Neural cell (in vitro differentiated cells): ENCODE data around the gene TK1. TPM values are rescaled to one million over a fixed set of nuclear protein-coding genes. Genes with fewer than 3 reads are reported as not detected.

Experiments used
- H2AFZ ChIP-seq: fragments of 200-600, 300-800 bp; sonication (generic), shearing (Covaris generic); 2 replicates; pipeline ENCODE4 v1.6.0; 2014; ENCODE audit warnings: low read depth, mild to moderate bottlenecking, antibody characterized with exemption, low read length, moderate library complexity
- H3F3A ChIP-seq: fragments of 200-600 bp; shearing (Covaris generic); 2 replicates; pipeline ENCODE4 v1.6.1; 2016; ENCODE audit warnings: mild to moderate bottlenecking, moderate library complexity, mixed read lengths, antibody characterized with exemption, low read length; ENCODE audit not compliant: insufficient read depth, poor library complexity, severe bottlenecking
- H3K27ac ChIP-seq: fragments of 200-600, 300-800 bp; sonication (generic), shearing (Covaris generic); 2 replicates; pipeline ENCODE4 v1.5.1; 2014; ENCODE audit warnings: mild to moderate bottlenecking, low read length, moderate library complexity
- H3K27me3 ChIP-seq: fragments of 300-800, 200-600 bp; sonication (generic), shearing (Covaris generic); 2 replicates; pipeline ENCODE4 v1.6.0; 2014; ENCODE audit warnings: mild to moderate bottlenecking, low read depth, low read length, moderate library complexity; ENCODE audit not compliant: insufficient read depth
- H3K36me3 ChIP-seq: fragments of 300-800, 200-600 bp; sonication (generic), shearing (Covaris generic); 2 replicates; pipeline ENCODE4 v1.5.1; 2014; ENCODE audit warnings: mild to moderate bottlenecking, antibody characterized with exemption, low read length, moderate library complexity; ENCODE audit not compliant: insufficient read depth
- H3K4me2 ChIP-seq: fragments of 300-800, 200-600 bp; sonication (generic), shearing (Covaris generic); 2 replicates; pipeline ENCODE4 v1.6.0; 2014; ENCODE audit warnings: mild to moderate bottlenecking, low read length
- H3K4me3 ChIP-seq: fragments of 300-800, 200-600 bp; sonication (generic), shearing (Covaris generic); 2 replicates; pipeline ENCODE4 v1.5.1; 2014; ENCODE audit warnings: mild to moderate bottlenecking, low read length, moderate library complexity
- H3K79me2 ChIP-seq: fragments of 200-600 bp; shearing (Covaris generic); replicated peaks from 2 replicates; pipeline ENCODE4 v1.6.0; 2014; ENCODE audit warnings: mild to moderate bottlenecking, low read length, moderate library complexity; ENCODE audit not compliant: insufficient read depth
- H3K9ac ChIP-seq: fragments of 300-800, 200-600 bp; sonication (generic), shearing (Covaris generic); 2 replicates; pipeline ENCODE4 v1.6.1; 2016; ENCODE audit warnings: mild to moderate bottlenecking, low read length, mixed read lengths
- H3K9me2 ChIP-seq: fragments of 200-600 bp; shearing (Covaris generic); 2 replicates; pipeline ENCODE4 v1.6.1; 2016; ENCODE audit warnings: mild to moderate bottlenecking, low read length, mixed read lengths; ENCODE audit not compliant: insufficient read depth
- H3K9me3 ChIP-seq: fragments of 200-600, 300-800 bp; sonication (generic), shearing (Covaris generic); 2 replicates; pipeline ENCODE4 v1.6.1; 2016; ENCODE audit warnings: mild to moderate bottlenecking, mixed run types, low read length, moderate library complexity, mixed read lengths
- H4K20me1 ChIP-seq: fragments of 200-600 bp; shearing (Covaris generic); 2 replicates; pipeline ENCODE4 v1.6.1; 2016; ENCODE audit warnings: mild to moderate bottlenecking, mixed run types; ENCODE audit not compliant: insufficient read depth
- EP300 ChIP-seq: fragments of 450-650 bp; conservative IDR thresholded peaks from 2 replicates; pipeline ENCODE4 v1.6.1; 2014; ENCODE audit warnings: antibody characterized with exemption, mild to moderate bottlenecking, moderate library complexity; ENCODE audit not compliant: poor library complexity, severe bottlenecking
- EZH2 ChIP-seq: fragments of 200-600, 300-800 bp; shearing (Covaris generic), sonication (generic); IDR thresholded peaks from 2 replicates; pipeline ENCODE4 v1.6.1; 2014; ENCODE audit warnings: antibody characterized with exemption, low read length, borderline replicate concordance, mild to moderate bottlenecking; ENCODE audit not compliant: insufficient read depth, poor library complexity, severe bottlenecking
- MXI1 ChIP-seq: fragments of 450-650 bp; conservative IDR thresholded peaks from 2 replicates; pipeline ENCODE4 v1.6.1; 2014; ENCODE audit warnings: antibody characterized with exemption, mild to moderate bottlenecking; ENCODE audit not compliant: poor library complexity, severe bottlenecking
- POLR2AphosphoS5 ChIP-seq: IDR thresholded peaks from 2 replicates; pipeline ENCODE4 v1.6.1; 2012
- RAD21 ChIP-seq: fragments of 450-650 bp; conservative IDR thresholded peaks from 2 replicates; pipeline ENCODE4 v1.6.1; 2014; ENCODE audit warnings: antibody characterized with exemption, mild to moderate bottlenecking, moderate library complexity
- SMC3 ChIP-seq: fragments of 450-650 bp; conservative IDR thresholded peaks from 2 replicates; pipeline ENCODE4 v1.6.1; 2014; ENCODE audit warnings: antibody characterized with exemption, mild to moderate bottlenecking, moderate library complexity; ENCODE audit not compliant: poor library complexity
- TAF1 ChIP-seq: IDR thresholded peaks from 2 replicates; pipeline ENCODE4 v1.6.1; 2012; ENCODE audit warnings: low read depth
- polyA plus RNA-seq: library from polyadenylated mRNA; depleted of rRNA; stranded (reverse); fragments of >200 nt; gene quantifications from 2 replicates; pipeline ENCODE4 v1.2.3, GENCODE V29; 2014
- TF ChIP-seq, protein P1 (sequence below): fragments of 450-650 bp; IDR thresholded peaks from 2 replicates; pipeline ENCODE4 v1.5.1; 2014; ENCODE audit warnings: antibody characterized with exemption, mild to moderate bottlenecking, moderate library complexity; ENCODE audit not compliant: poor library complexity, severe bottlenecking
- TF ChIP-seq, protein P2 (sequence below): IDR thresholded peaks from 2 replicates; pipeline ENCODE4 v1.6.1; 2012; ENCODE audit warnings: borderline replicate concordance

TK1 gene
- polyA plus RNA-seq, 1 donor from 2014 or later = 1.1 TPM

DNA sequence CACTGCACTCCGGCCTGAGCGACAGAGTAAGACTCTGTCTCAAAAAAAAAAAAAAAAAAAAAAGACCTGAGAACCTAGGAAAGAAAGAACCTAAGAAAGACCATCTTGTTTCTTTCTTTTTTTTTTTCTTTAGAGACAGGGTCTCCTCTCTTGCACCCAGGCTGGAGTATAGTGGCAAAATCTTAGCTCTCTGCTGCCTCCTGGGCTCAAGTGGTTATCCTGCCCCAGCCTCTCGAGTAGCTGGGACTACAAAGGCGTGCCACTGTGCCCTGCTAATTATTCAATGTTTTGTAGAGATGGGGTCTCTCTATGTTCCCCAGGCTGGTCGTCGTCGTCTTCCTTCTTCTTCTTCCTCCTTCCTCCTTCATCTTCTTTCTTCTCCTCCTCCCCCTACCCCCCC lies 19.4 kb upstream of the TK1 start:
- Histone ChIP-seq H3K79me2 (no peaks in the 10 kb centered on the region), H3K9me2 (no peaks in the 10 kb centered on the region), H4K20me1 (no peaks in the 10 kb centered on the region), H3K27me3 (no peaks in the 10 kb centered on the region), H2AFZ (no peak overlapping the region), H3K4me3 (no peak overlapping the region), H3K9me3 (no peaks in the 10 kb centered on the region), H3K9ac (no peak overlapping the region), H3K27ac (no peak overlapping the region), H3F3A (no peaks in the 10 kb centered on the region), H3K4me2 (no peak overlapping the region), H3K36me3 (no peaks in the 10 kb centered on the region)
- no peak for TF ChIP-seq RAD21
- TF ChIP-seq EP300 = no peak
- TF ChIP-seq POLR2AphosphoS5 = no peak
- no peak for TF ChIP-seq TAF1
- TF ChIP-seq, protein P1, sequence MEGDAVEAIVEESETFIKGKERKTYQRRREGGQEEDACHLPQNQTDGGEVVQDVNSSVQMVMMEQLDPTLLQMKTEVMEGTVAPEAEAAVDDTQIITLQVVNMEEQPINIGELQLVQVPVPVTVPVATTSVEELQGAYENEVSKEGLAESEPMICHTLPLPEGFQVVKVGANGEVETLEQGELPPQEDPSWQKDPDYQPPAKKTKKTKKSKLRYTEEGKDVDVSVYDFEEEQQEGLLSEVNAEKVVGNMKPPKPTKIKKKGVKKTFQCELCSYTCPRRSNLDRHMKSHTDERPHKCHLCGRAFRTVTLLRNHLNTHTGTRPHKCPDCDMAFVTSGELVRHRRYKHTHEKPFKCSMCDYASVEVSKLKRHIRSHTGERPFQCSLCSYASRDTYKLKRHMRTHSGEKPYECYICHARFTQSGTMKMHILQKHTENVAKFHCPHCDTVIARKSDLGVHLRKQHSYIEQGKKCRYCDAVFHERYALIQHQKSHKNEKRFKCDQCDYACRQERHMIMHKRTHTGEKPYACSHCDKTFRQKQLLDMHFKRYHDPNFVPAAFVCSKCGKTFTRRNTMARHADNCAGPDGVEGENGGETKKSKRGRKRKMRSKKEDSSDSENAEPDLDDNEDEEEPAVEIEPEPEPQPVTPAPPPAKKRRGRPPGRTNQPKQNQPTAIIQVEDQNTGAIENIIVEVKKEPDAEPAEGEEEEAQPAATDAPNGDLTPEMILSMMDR = no peak
- TF ChIP-seq SMC3 = no peak
- no peak for TF ChIP-seq EZH2
- TF ChIP-seq, protein P2, sequence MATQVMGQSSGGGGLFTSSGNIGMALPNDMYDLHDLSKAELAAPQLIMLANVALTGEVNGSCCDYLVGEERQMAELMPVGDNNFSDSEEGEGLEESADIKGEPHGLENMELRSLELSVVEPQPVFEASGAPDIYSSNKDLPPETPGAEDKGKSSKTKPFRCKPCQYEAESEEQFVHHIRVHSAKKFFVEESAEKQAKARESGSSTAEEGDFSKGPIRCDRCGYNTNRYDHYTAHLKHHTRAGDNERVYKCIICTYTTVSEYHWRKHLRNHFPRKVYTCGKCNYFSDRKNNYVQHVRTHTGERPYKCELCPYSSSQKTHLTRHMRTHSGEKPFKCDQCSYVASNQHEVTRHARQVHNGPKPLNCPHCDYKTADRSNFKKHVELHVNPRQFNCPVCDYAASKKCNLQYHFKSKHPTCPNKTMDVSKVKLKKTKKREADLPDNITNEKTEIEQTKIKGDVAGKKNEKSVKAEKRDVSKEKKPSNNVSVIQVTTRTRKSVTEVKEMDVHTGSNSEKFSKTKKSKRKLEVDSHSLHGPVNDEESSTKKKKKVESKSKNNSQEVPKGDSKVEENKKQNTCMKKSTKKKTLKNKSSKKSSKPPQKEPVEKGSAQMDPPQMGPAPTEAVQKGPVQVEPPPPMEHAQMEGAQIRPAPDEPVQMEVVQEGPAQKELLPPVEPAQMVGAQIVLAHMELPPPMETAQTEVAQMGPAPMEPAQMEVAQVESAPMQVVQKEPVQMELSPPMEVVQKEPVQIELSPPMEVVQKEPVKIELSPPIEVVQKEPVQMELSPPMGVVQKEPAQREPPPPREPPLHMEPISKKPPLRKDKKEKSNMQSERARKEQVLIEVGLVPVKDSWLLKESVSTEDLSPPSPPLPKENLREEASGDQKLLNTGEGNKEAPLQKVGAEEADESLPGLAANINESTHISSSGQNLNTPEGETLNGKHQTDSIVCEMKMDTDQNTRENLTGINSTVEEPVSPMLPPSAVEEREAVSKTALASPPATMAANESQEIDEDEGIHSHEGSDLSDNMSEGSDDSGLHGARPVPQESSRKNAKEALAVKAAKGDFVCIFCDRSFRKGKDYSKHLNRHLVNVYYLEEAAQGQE = no peak
- no peak for TF ChIP-seq MXI1

DNA sequence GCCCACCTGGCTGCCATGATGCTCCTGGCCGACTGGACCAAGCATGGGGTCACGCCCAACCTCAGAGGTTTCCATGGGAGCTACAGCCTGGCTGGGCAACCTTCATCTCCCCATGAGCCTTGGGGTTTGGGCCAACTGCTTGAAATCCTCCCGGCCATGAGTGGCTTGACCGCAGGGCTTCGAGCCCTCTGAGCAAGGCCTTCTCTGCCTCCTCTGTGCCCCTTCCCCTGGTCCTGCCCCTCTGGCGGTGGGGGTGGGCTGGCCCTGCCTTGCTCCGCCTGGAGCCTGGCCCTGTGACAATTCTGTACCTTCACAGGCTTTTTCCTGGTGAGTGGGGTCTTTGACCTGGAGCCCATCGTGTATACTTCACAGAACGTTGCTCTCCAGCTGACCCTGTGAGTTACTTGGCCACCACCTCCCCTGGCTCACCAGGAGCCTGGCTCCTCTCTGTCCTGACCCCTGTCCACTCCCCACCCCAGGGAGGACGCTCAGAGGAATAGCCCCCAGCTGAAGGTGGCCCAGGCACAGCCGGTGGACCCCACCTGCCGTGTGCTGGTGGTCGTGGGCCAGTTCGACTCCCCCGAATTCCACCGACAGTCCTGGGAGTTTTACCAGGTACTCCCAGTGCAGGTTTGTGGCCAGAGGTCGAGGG lies 18.4 kb upstream of the TK1 start:
- no peak overlapping the region for H3K27ac ChIP-seq
- no peak overlapping the region for H3K4me3 ChIP-seq
- TF ChIP-seq RAD21 (no peak), POLR2AphosphoS5 (no peak), MXI1 (no peak), SMC3 (no peak), EZH2 (no peak), EP300 (no peak), TAF1 (no peak)
- TF ChIP-seq, protein P2 = no peak
- TF ChIP-seq, protein P1 = no peak
- no peak overlapping the region for H2AFZ ChIP-seq
- H3K9me3 ChIP-seq = no peaks in the 10 kb centered on the region
- no peaks in the 10 kb centered on the region for H3F3A ChIP-seq
- H4K20me1 ChIP-seq = no peaks in the 10 kb centered on the region
- no peaks in the 10 kb centered on the region for H3K36me3 ChIP-seq
- no peak overlapping the region for H3K4me2 ChIP-seq
- no peaks in the 10 kb centered on the region for H3K79me2 ChIP-seq
- H3K27me3 ChIP-seq = no peaks in the 10 kb centered on the region
- no peak overlapping the region for H3K9ac ChIP-seq
- H3K9me2 ChIP-seq = no peaks in the 10 kb centered on the region
